Kidney (tissue), 14 donors: Measurements from ENCODE around the gene LHPP. TPM values are rescaled to one million over a fixed set of nuclear protein-coding genes. Genes with fewer than 3 reads are reported as not detected.
A peak's percentile ranks its signal among the peaks of the same experiment; 100 is the strongest.

Experiments
- DNase-seq, 5 donors: peaks; one replicate each; pipeline ENCODE4 v3.0.0-alpha.2; 2013 to 2020
- FAIRE-seq: peaks from 2 replicates; lab custom pipeline; 2012; peaks lifted over from hg19 to GRCh38; lab: Jason Lieb, UNC
- H3K27ac ChIP-seq, 2 donors: one replicate each; pipeline ENCODE4 v1.7.0; 2013; ENCODE audit warnings: low read depth in 2 of 2, low read length in 2 of 2, inconsistent platforms in 1 of 2
- H3K27me3 ChIP-seq: one replicate; pipeline ENCODE4 v1.7.1; 2013; ENCODE audit warnings: low read length, inconsistent platforms; ENCODE audit not compliant: control insufficient read depth, insufficient read depth
- H3K36me3 ChIP-seq, 3 donors: one replicate each; pipeline versions ENCODE4 v1.7.0 to v1.7.1; 2013; ENCODE audit warnings: low read length in 3 of 3, control low read depth in 1 of 3, inconsistent platforms in 1 of 3; ENCODE audit not compliant: insufficient read depth in 3 of 3, control insufficient read depth in 2 of 3
- H3K4me1 ChIP-seq, 3 donors: one replicate each; pipeline versions ENCODE4 v1.7.0 to v1.7.1; 2013; ENCODE audit warnings: low read length in 3 of 3, inconsistent platforms in 1 of 3, low read depth in 1 of 3; ENCODE audit not compliant: control insufficient read depth in 2 of 3, insufficient read depth in 2 of 3
- H3K4me3 ChIP-seq, 3 donors: one replicate each; pipeline versions ENCODE4 v1.7.0 to v1.8.1; 2013; ENCODE audit warnings: low read length in 3 of 3, control low read depth in 1 of 3, inconsistent platforms in 1 of 3
- H3K9ac ChIP-seq, 3 donors: one replicate each; pipeline versions ENCODE4 v1.7.0 to v1.7.1; 2013; ENCODE audit warnings: low read length in 3 of 3, control low read depth in 1 of 3, inconsistent platforms in 1 of 3
- H3K9me3 ChIP-seq, 3 donors: one replicate each; pipeline versions ENCODE4 v1.7.0 to v1.7.1; 2013; ENCODE audit warnings: low read length in 3 of 3, control low read depth in 1 of 3, inconsistent platforms in 1 of 3; ENCODE audit not compliant: control insufficient read depth in 2 of 3, insufficient read depth in 1 of 3
- CTCF ChIP-seq: IDR thresholded peaks from 3 replicates; pipeline ENCODE4 v1.5.1; 2012; ENCODE audit warnings: mild to moderate bottlenecking, moderate library complexity, borderline replicate concordance; ENCODE audit not compliant: insufficient read depth; ENCODE audit errors: extremely low read depth
- intact Hi-C: fragments of 100-400 bp; cut with DNase I; formaldehyde crosslinking; loops from one replicate; pipeline ENCODE4 v1.11.1; 2022
- polyA plus RNA-seq: library from polyadenylated mRNA; stranded (reverse); fragments of 350-450 nt; fragmentation: Illumina TruSeq; extraction: RNeasy Lipid Tissue Mini Kit (QIAGEN cat#74804); gene quantifications from one replicate; pipeline ENCODE4 v1.2.3, GENCODE V29; 2014; ENCODE audit warnings: low read depth, low replicate concordance; ENCODE audit not compliant: insufficient read depth
- total RNA-seq: library from RNA; stranded (reverse); fragmentation: NEBNext Ultra II Directional; extraction: Animal tissue kit (Norgen Biotek cat#: 25700); gene quantifications from one replicate; pipeline ENCODE4 v1.2.1, GENCODE V29; 2021
- donor health status: control.
- donor health status: control.
- donor health status: control.
- donor health status: control.
- donor health status: control.
- donor health status: DM: yes; HTN: yes; CAD: no.
- donor health status: Normal renal cell carcinoma (clear cell type).

The LHPP gene
- total and polyA plus RNA-seq, 2 donors from 2014 or later, result 16.6 to 52.5 TPM

DNA sequence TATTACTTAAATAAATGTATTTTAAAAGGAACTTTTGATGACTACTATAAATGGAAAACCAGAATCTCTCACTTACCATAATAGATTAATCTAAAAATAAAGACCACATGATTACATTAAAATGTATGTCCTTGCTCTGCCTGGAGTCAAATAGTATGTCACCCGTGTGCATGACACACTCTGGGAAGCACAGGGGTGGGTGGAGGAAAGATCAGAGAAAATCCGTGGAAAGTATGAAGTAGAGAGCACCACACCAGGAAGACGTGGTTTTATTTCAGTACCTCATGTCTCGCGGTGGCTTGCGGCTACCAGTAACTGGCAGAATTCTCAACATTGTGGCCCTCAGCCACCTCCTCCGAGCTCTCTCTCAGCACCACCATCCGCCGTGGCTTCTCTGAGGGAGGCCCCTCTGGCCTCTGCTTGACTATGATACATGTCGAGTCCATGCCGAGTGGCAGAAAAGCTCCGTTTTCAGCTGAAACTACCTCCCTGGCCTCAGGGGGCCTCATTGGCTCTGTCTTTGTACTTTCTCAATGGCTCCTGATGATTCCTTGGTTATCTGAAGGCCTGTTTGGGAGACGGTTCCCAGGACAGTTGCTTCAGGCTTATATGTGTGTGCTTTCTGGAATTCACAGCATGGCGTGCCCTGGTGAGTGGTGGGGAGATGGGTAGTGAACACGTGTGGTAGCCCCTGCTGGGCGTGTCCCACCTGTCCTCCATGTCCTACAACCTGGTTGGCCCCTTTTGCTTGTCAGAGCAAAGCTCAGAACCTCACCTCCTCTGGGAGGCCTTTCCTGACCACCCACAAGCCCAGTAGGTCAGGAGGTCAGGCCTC, 49.8 kb downstream of the LHPP start:
- Histone ChIP-seq H3K9ac (no peak overlapping the region), H3K4me1 (no peaks in the 10 kb centered on the region), H3K9me3 (no peaks in the 10 kb centered on the region), H3K27ac (no peak overlapping the region), H3K36me3 (peaks cover 0 to 2% (median 0%) of the 10 kb centered on the region in 3 donors), H3K4me3 (no peak overlapping the region), H3K27me3 (no peaks in the 10 kb centered on the region)
- DNase-seq (no peak), FAIRE-seq (no peak)
- TF ChIP-seq CTCF, result no peak
- intact Hi-C loops, result no loop called here

- H3K27ac ChIP-seq, result no peak overlapping the region
- H3K9me3 ChIP-seq, result no peaks in the 10 kb centered on the region
- no peak overlapping the region for H3K9ac ChIP-seq
- intact Hi-C loops, result no loop called here
- no peak overlapping the region for H3K4me3 ChIP-seq
- no peaks in the 10 kb centered on the region for H3K27me3 ChIP-seq
- TF ChIP-seq CTCF, result no peak
- H3K4me1 ChIP-seq, result no peaks in the 10 kb centered on the region
- H3K36me3 ChIP-seq, result peaks cover 0 to 2% (median 0%) of the 10 kb centered on the region in 3 donors
- no peak for FAIRE-seq
- peak in 1 of 5 donors; percentile 32 for DNase-seq
These were observed 50.4 kb downstream of the LHPP start for GRCh38 chr10:124512040-124512428.

- Histone ChIP-seq H3K9ac (no peak overlapping the region), H3K27ac (no peak overlapping the region), H3K4me1 (no peaks in the 10 kb centered on the region), H3K36me3 (peaks cover 0 to 2% (median 0%) of the 10 kb centered on the region in 3 donors), H3K4me3 (no peak overlapping the region), H3K9me3 (no peaks in the 10 kb centered on the region), H3K27me3 (no peaks in the 10 kb centered on the region)
- FAIRE-seq (no peak), DNase-seq (peak in 1 of 5 donors; percentile 13)
- no peak for TF ChIP-seq CTCF
- intact Hi-C loops, result no loop called here
These were observed 51.0 kb downstream of the LHPP start for GRCh38 chr10:124512600-124512999.
